ENCODE data around the gene MMS22L. TPM values are rescaled to one million over a fixed set of nuclear protein-coding genes. Genes with fewer than 3 reads are reported as not detected.

The MMS22L gene
- total and polyA plus RNA-seq, 2 of the 4 experiments (the other 2 are of a cell fraction) = 6.1 to 18.6 TPM

- H2AFZ ChIP-seq (replicated peaks; ENCODE audit: low read length, poor library complexity) = no peak overlapping the region
- TF ChIP-seq NFE2L2 (IDR thresholded peaks at IDR 0.05; ENCODE audit: low read depth, low read length) (no peak), RFX5 (IDR thresholded peaks at IDR 0.05; ENCODE audit: low read depth, low read length) (no peak), FOS (IDR thresholded peaks at IDR 0.05; ENCODE audit: low read depth, low read length) (no peak), MAFK (IDR thresholded peaks at IDR 0.05; ENCODE audit: low read depth, low read length) (no peak), RCOR1 (IDR thresholded peaks at IDR 0.05; ENCODE audit: insufficient replicate concordance, low read length) (no peak)
- H3K56ac ChIP-seq (ENCODE audit: extremely low read depth, insufficient read depth, low read length) = no peak overlapping the region
- intact Hi-C loops (cut with micrococcal nuclease) = no loop called here
- H3K4me2 ChIP-seq (ENCODE audit: low read depth, low read length) = no peak overlapping the region
- no peaks in the 10 kb centered on the region for H3K9me3 ChIP-seq (ENCODE audit: control insufficient read depth, insufficient read depth, low read length)
- H4K20me1 ChIP-seq (ENCODE audit: insufficient read depth, low read length) = no peaks in the 10 kb centered on the region
- no peaks in the 10 kb centered on the region for H3K9me1 ChIP-seq (ENCODE audit: insufficient read depth, low read length)
- no peak overlapping the region for H3K4ac ChIP-seq (ENCODE audit: low read depth, low read length)
- POLR2A ChIA-PET (ENCODE audit: unreplicated experiment) = no interaction called here
- CTCF ChIA-PET = no interaction called here
- no peak overlapping the region for H3K14ac ChIP-seq (replicated peaks; ENCODE audit: low read depth, low read length)
- H2BK20ac ChIP-seq (ENCODE audit: low read depth, low read length) = no peak overlapping the region
- no peak overlapping the region for H3K9ac ChIP-seq (ENCODE audit: low read depth, low read length)
- H3K4me1 ChIP-seq (ENCODE audit: control insufficient read depth, insufficient read depth, low read length) = no peaks in the 10 kb centered on the region
- no peak overlapping the region for H2AK5ac ChIP-seq (ENCODE audit: low read depth, low read length)
- H3K36me3 ChIP-seq (ENCODE audit: control insufficient read depth, insufficient read depth, low read length) = no peaks in the 10 kb centered on the region
- H4K5ac ChIP-seq (ENCODE audit: low read depth, low read length) = no peak overlapping the region
- ATAC-seq (ENCODE audit: low read depth) = no peak
- H2BK5ac ChIP-seq (ENCODE audit: low read depth, low read length, poor library complexity, severe bottlenecking) = no peak overlapping the region
- no peak overlapping the region for H3K4me3 ChIP-seq (ENCODE audit: insufficient read depth, low read depth, low read length)
- WGBS, 2 experiments (ENCODE audit: extremely low coverage in 2 of 2, insufficient read length in 1 of 2) = no CpG with 5 or more reads among the region's 4 CpGs
- no peak for DNase-seq
- H4K91ac ChIP-seq (ENCODE audit: insufficient read depth, low read depth, low read length) = no peak overlapping the region
- in situ Hi-C loops (cut with MboI; ENCODE audit: low sequenced_read_pairs) = no loop called here
- H2BK120ac ChIP-seq (ENCODE audit: low read depth, low read length) = no peak overlapping the region
- no peak overlapping the region for H2BK15ac ChIP-seq (ENCODE audit: low read depth, low read length)
- dilution Hi-C loops (cut with HindIII; ENCODE audit: low sequenced_read_pairs, unreplicated experiment) = no loop called here
- no peaks in the 10 kb centered on the region for H3K79me1 ChIP-seq (ENCODE audit: low read depth in 1 of 2, low read length in 2 of 2)
- no peak overlapping the region for H3K27ac ChIP-seq (ENCODE audit: insufficient read depth, low read length)
- no peak overlapping the region for H3K23ac ChIP-seq (ENCODE audit: low read depth, low read length)
- BruUV-seq (replicated peaks) = no TSS peak
- no peak overlapping the region for H3K18ac ChIP-seq (ENCODE audit: low read depth, low read length)
- no peak overlapping the region for H2AK9ac ChIP-seq (replicated peaks; ENCODE audit: low read depth, low read length, poor library complexity)
- no peaks in the 10 kb centered on the region for H3K27me3 ChIP-seq (ENCODE audit: control insufficient read depth, insufficient read depth, low read length)
- H4K8ac ChIP-seq (ENCODE audit: low read depth in 2 of 2, low read length in 2 of 2) = no peak overlapping the region
Observed at GRCh38 chr6:97128507-97128906, 154.5 kb downstream of the MMS22L start.
